CD14-positive monocyte (primary cell): ENCODE measurements around the gene LRRC7. TPM values are rescaled to one million over a fixed set of nuclear protein-coding genes. Genes with fewer than 3 reads are reported as not detected.

Experiments
- DNase-seq, 3 donors: peaks; one replicate each; pipeline ENCODE4 v3.0.0-alpha.2; 2011 to 2022
- H2AFZ ChIP-seq: 2 replicates; pipeline ENCODE4 v1.6.0; 2012; ENCODE audit warnings: mild to moderate bottlenecking, low read depth, low read length, inconsistent platforms; ENCODE audit not compliant: insufficient read depth, poor library complexity, severe bottlenecking
- H3K27ac ChIP-seq, 2 donors: 1 replicate in 1 of 2; 2 replicates in 1 of 2; pipeline ENCODE4 v1.5.1; 2012 to 2013; ENCODE audit warnings: low read length in 2 of 2, control low read depth in 1 of 2, inconsistent platforms in 1 of 2, low read depth in 1 of 2, mild to moderate bottlenecking in 1 of 2
- H3K27me3 ChIP-seq, 2 donors: one replicate each; pipeline versions ENCODE4 v1.6.0 to v1.6.1; 2011 to 2013; ENCODE audit warnings: low read length in 2 of 2; ENCODE audit not compliant: control insufficient read depth in 2 of 2, insufficient read depth in 2 of 2
- H3K36me3 ChIP-seq, 2 donors: replicated peaks in 1 of 2; 1 replicate in 1 of 2; 2 replicates in 1 of 2; pipeline versions ENCODE4 v1.5.1 to v1.6.1; 2012 to 2013; ENCODE audit warnings: low read length in 2 of 2, control low read depth in 1 of 2, inconsistent platforms in 1 of 2, mild to moderate bottlenecking in 1 of 2; ENCODE audit not compliant: insufficient read depth in 2 of 2, control insufficient read depth in 1 of 2
- H3K4me1 ChIP-seq, 2 donors: 1 replicate in 1 of 2; 2 replicates in 1 of 2; pipeline versions ENCODE4 v1.5.1 to v1.6.1; 2012 to 2013; ENCODE audit warnings: low read length in 2 of 2, control low read depth in 1 of 2, inconsistent platforms in 1 of 2, mild to moderate bottlenecking in 1 of 2, moderate library complexity in 1 of 2; ENCODE audit not compliant: insufficient read depth in 2 of 2, control insufficient read depth in 1 of 2
- H3K4me2 ChIP-seq: replicated peaks from 2 replicates; pipeline ENCODE3; 2012; ENCODE audit warnings: low read length, moderate library complexity, mild to moderate bottlenecking; ENCODE audit not compliant: poor library complexity, severe bottlenecking; ENCODE audit errors: extremely low read depth
- H3K4me3 ChIP-seq, 3 experiments: fragments of 200-600 bp in 1 of 3; sonication (generic) in 1 of 3; replicated peaks in 1 of 3; 1 replicate in 2 of 3; 2 replicates in 1 of 3; pipeline ENCODE4 v1.5.1; 2011 to 2013; ENCODE audit warnings: low read length in 3 of 3, mild to moderate bottlenecking in 3 of 3, control low read depth in 2 of 3, low read depth in 2 of 3, inconsistent platforms in 1 of 3, moderate library complexity in 1 of 3
- H3K79me2 ChIP-seq: 2 replicates; pipeline ENCODE4 v1.6.0; 2012; ENCODE audit warnings: mild to moderate bottlenecking, control low read depth, inconsistent platforms, low read length, moderate library complexity; ENCODE audit not compliant: insufficient read depth
- H3K9ac ChIP-seq: 2 replicates; pipeline ENCODE4 v1.6.0; 2017; ENCODE audit warnings: low read length, mild to moderate bottlenecking; ENCODE audit not compliant: insufficient read depth, poor library complexity, severe bottlenecking
- H3K9me3 ChIP-seq, 2 donors: replicated peaks in 1 of 2; 1 replicate in 1 of 2; 2 replicates in 1 of 2; pipeline versions ENCODE4 v1.5.1 to v1.6.1; 2012 to 2013; ENCODE audit warnings: low read length in 2 of 2, control low read depth in 1 of 2; ENCODE audit not compliant: control insufficient read depth in 1 of 2, insufficient read depth in 1 of 2
- H4K20me1 ChIP-seq: 2 replicates; pipeline ENCODE4 v1.6.0; 2012; ENCODE audit warnings: mild to moderate bottlenecking, low read length, control low read depth, moderate library complexity; ENCODE audit not compliant: insufficient read depth
- H3K27ac Mint-ChIP-seq, 7 donors: one replicate each; pipeline ENCODE4 v1.8.0; 2020; ENCODE audit warnings: mild to moderate bottlenecking in 7 of 7, mixed read lengths in 7 of 7, moderate library complexity in 6 of 7, inconsistent platforms in 2 of 7
- H3K27me3 Mint-ChIP-seq, 3 donors: one replicate each; pipeline ENCODE4 v1.8.0; 2021 to 2022; ENCODE audit warnings: low read depth in 3 of 3, mild to moderate bottlenecking in 3 of 3, mixed read lengths in 3 of 3, moderate library complexity in 3 of 3, inconsistent platforms in 1 of 3
- H3K36me3 Mint-ChIP-seq, 2 donors: one replicate each; pipeline ENCODE4 v1.8.0; 2020; ENCODE audit warnings: mixed read lengths in 2 of 2, inconsistent platforms in 1 of 2, mild to moderate bottlenecking in 1 of 2
- H3K4me1 Mint-ChIP-seq: one replicate; pipeline ENCODE4 v1.8.0; 2020; ENCODE audit warnings: mild to moderate bottlenecking, mixed read lengths
- H3K4me3 Mint-ChIP-seq, 2 donors: one replicate each; pipeline ENCODE4 v1.8.0; 2020; ENCODE audit warnings: mild to moderate bottlenecking in 2 of 2, mixed read lengths in 2 of 2, moderate library complexity in 1 of 2
- H3K9me3 Mint-ChIP-seq, 7 donors: one replicate each; pipeline ENCODE4 v1.8.0; 2020 to 2022; ENCODE audit warnings: mixed read lengths in 7 of 7, mild to moderate bottlenecking in 6 of 7, moderate library complexity in 6 of 7, inconsistent platforms in 2 of 7
- WGBS: methylation state at CpG from one replicate; pipeline ENCODE4 v1.1.5; 2013; ENCODE audit warnings: missing lambda C conversion rate; ENCODE audit not compliant: insufficient coverage; 5-methylcytosine and 5-hydroxymethylcytosine counted together
- intact Hi-C, 2 donors: fragments of 100-400 bp; cut with micrococcal nuclease; formaldehyde crosslinking; loops; one replicate each; pipeline versions ENCODE4 v1.15.0 to v1.15.1; 2023
- polyA plus RNA-seq, 3 donors: library from polyadenylated mRNA; depleted of rRNA in 1 of 3; unstranded in 2 of 3; stranded (reverse) in 1 of 3; fragments of 300-500 nt in 2 of 3; fragments of >200 nt in 1 of 3; fragmentation: Illumina TruSeq in 2 of 3; gene quantifications; 1 replicate in 2 of 3; 2 replicates in 1 of 3; pipeline ENCODE4 v1.2.3, GENCODE V29; 2012 to 2021
- TF ChIP-seq, protein P1 (sequence below): fragments of 200-600 bp; IDR thresholded peaks from one replicate; pipeline ENCODE4 v1.8.0; 2022; ENCODE audit warnings: antibody characterized with exemption, mild to moderate bottlenecking

LRRC7 gene
- polyA plus RNA-seq, 3 donors, result not detected

DNA sequence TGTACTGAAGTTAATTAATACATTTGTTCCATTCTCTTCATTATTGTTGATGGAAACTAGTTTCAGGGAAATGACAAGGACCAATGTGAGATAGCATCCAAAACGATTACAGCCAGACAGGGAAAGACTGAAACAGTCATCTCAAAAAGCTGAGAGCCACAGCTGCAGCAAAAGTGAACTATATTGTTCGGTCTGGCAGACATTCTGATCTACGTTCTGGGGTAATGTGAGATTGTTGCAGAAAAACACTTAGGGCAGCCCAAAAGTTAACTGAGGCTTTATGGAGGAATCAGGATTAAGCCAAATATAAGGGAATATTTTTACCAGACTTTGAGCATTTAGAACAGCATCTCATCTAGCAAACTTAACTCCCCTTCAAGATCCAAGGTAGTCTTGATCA, 524.8 kb downstream of the LRRC7 start:
- no peaks in the 10 kb centered on the region for H3K36me3 Mint-ChIP-seq
- no peak overlapping the region for H3K27ac ChIP-seq
- H4K20me1 ChIP-seq, result no peaks in the 10 kb centered on the region
- WGBS, result 95% methylated on average over 2 of the region's 3 CpGs
- H3K4me3 ChIP-seq, result no peak overlapping the region
- H3K9me3 ChIP-seq, result no peaks in the 10 kb centered on the region
- H3K4me3 Mint-ChIP-seq, result no peak overlapping the region
- no peaks in the 10 kb centered on the region for H3K36me3 ChIP-seq
- no peaks in the 10 kb centered on the region for H3K79me2 ChIP-seq
- H3K27ac Mint-ChIP-seq, result no peak overlapping the region
- no peak overlapping the region for H3K4me2 ChIP-seq
- H3K9ac ChIP-seq, result no peak overlapping the region
- no peak for DNase-seq
- TF ChIP-seq, protein P1, sequence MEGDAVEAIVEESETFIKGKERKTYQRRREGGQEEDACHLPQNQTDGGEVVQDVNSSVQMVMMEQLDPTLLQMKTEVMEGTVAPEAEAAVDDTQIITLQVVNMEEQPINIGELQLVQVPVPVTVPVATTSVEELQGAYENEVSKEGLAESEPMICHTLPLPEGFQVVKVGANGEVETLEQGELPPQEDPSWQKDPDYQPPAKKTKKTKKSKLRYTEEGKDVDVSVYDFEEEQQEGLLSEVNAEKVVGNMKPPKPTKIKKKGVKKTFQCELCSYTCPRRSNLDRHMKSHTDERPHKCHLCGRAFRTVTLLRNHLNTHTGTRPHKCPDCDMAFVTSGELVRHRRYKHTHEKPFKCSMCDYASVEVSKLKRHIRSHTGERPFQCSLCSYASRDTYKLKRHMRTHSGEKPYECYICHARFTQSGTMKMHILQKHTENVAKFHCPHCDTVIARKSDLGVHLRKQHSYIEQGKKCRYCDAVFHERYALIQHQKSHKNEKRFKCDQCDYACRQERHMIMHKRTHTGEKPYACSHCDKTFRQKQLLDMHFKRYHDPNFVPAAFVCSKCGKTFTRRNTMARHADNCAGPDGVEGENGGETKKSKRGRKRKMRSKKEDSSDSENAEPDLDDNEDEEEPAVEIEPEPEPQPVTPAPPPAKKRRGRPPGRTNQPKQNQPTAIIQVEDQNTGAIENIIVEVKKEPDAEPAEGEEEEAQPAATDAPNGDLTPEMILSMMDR, result no peak
- no peaks in the 10 kb centered on the region for H3K4me1 ChIP-seq
- no peaks in the 10 kb centered on the region for H3K27me3 ChIP-seq
- intact Hi-C loops, result no loop called here
- H3K4me1 Mint-ChIP-seq, result no peaks in the 10 kb centered on the region
- H3K27me3 Mint-ChIP-seq, result no peaks in the 10 kb centered on the region
- no peak overlapping the region for H2AFZ ChIP-seq
- peaks cover 0 to 2% (median 0%) of the 10 kb centered on the region in 7 donors for H3K9me3 Mint-ChIP-seq

DNA sequence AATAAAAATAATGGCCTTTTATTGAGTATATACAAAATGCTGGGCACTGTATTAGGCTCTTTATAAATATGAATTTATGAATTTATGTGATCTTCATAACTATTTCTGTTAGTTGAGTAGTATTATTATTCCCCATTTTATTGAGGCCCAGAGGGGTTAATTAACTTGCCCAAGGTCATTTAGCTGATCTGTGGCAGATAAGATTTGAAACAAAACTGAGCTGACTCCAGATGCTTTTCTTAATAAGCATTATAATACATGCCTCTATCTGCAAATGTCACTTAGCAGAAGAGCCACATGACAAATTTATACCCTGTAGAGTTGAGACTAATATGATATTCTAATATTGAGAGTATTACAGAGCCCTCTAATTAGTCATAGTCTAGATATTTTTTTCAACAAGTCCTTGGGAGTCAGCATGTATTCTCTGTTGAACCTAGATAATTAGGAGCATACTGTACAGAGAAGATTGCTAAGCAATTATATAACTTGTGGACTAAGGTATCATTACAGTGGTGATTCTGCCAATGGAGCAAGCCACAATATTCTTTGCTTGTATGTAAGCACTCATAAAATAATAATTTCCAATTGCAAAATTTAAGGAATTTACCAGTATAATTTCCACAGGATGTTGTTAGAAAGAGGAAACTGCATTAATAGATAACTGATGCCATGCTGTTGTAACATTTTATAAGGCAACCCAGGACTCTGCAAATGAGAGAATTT, 525.7 kb downstream of the LRRC7 start:
- H4K20me1 ChIP-seq, result no peaks in the 10 kb centered on the region
- H3K4me2 ChIP-seq, result no peak overlapping the region
- intact Hi-C loops, result no loop called here
- no peak overlapping the region for H3K9ac ChIP-seq
- H3K4me3 ChIP-seq, result no peak overlapping the region
- DNase-seq, result no peak
- H3K4me3 Mint-ChIP-seq, result no peak overlapping the region
- no peaks in the 10 kb centered on the region for H3K27me3 Mint-ChIP-seq
- peaks cover 0 to 2% (median 0%) of the 10 kb centered on the region in 7 donors for H3K9me3 Mint-ChIP-seq
- H3K27ac ChIP-seq, result no peak overlapping the region
- no peaks in the 10 kb centered on the region for H3K9me3 ChIP-seq
- H3K27ac Mint-ChIP-seq, result no peak overlapping the region
- H3K36me3 Mint-ChIP-seq, result no peaks in the 10 kb centered on the region
- H3K4me1 Mint-ChIP-seq, result no peaks in the 10 kb centered on the region
- no peaks in the 10 kb centered on the region for H3K36me3 ChIP-seq
- no peak overlapping the region for H2AFZ ChIP-seq
- H3K79me2 ChIP-seq, result no peaks in the 10 kb centered on the region
- TF ChIP-seq, protein P1, result no peak
- H3K27me3 ChIP-seq, result no peaks in the 10 kb centered on the region
- no peaks in the 10 kb centered on the region for H3K4me1 ChIP-seq
